ENCODE data around the gene LSAMP. TPM values are rescaled to one million over a fixed set of nuclear protein-coding genes. Genes with fewer than 3 reads are reported as not detected.
"Not testable (repeated sequence)": the region's sequence is repeated elsewhere in the genome, so short reads cannot be mapped to it uniquely, and the experiment has no call there.

Gene LSAMP
- polyA plus RNA-seq, 1 donor = 7.6 TPM

GRCh38 chr3:116084999-116085791, 360.1 kb downstream of the LSAMP start:
- WGBS (ENCODE audit: insufficient coverage, low lambda C conversion rate) = 80% methylated on average over 1 of the region's 4 CpGs
- H3K36me3 ChIP-seq (ENCODE audit: control insufficient read depth, insufficient read depth, low read length) = no peaks in the 10 kb centered on the region
- H3K4me1 ChIP-seq (ENCODE audit: control insufficient read depth, insufficient read depth, low read length) = no peaks in the 10 kb centered on the region
- H3K9me3 ChIP-seq (ENCODE audit: control insufficient read depth, low read depth, low read length) = no peaks in the 10 kb centered on the region
- DNase-seq = peak; percentile 6 to 26
- no peaks in the 10 kb centered on the region for H3K27me3 ChIP-seq (ENCODE audit: control insufficient read depth, insufficient read depth, low read length)
- H3K27ac ChIP-seq (ENCODE audit: low read length) = no peak overlapping the region
- H3K4me3 ChIP-seq (ENCODE audit: low read length) = no peak overlapping the region

GRCh38 chr3:116083683-116084082, 361.6 kb downstream of the LSAMP start:
- WGBS (ENCODE audit: insufficient coverage, low lambda C conversion rate) = no CpG with 5 or more reads among the region's 2 CpGs
- no peak overlapping the region for H3K4me3 ChIP-seq (ENCODE audit: low read length)

GRCh38 chr3:116078561-116078960, 366.7 kb downstream of the LSAMP start:
- H3K4me1 ChIP-seq (ENCODE audit: control insufficient read depth, insufficient read depth, low read length) = no peaks in the 10 kb centered on the region
- no peak overlapping the region for H3K27ac ChIP-seq (ENCODE audit: low read length)
- H3K4me3 ChIP-seq (ENCODE audit: low read length) = no peak overlapping the region
- WGBS (ENCODE audit: insufficient coverage, low lambda C conversion rate) = 100% methylated on average over 1 of the region's 7 CpGs
- H3K27me3 ChIP-seq (ENCODE audit: control insufficient read depth, insufficient read depth, low read length) = no peaks in the 10 kb centered on the region
- H3K9me3 ChIP-seq (ENCODE audit: control insufficient read depth, low read depth, low read length) = no peaks in the 10 kb centered on the region
- no peaks in the 10 kb centered on the region for H3K36me3 ChIP-seq (ENCODE audit: control insufficient read depth, insufficient read depth, low read length)
- no peak for DNase-seq

More at GRCh38 chr3:116083683-116084082, 361.6 kb downstream of the LSAMP start:
- H3K27me3 ChIP-seq (ENCODE audit: control insufficient read depth, insufficient read depth, low read length) = no peaks in the 10 kb centered on the region
- no peak for DNase-seq
- no peaks in the 10 kb centered on the region for H3K9me3 ChIP-seq (ENCODE audit: control insufficient read depth, low read depth, low read length)
- no peak overlapping the region for H3K27ac ChIP-seq (ENCODE audit: low read length)
- no peaks in the 10 kb centered on the region for H3K4me1 ChIP-seq (ENCODE audit: control insufficient read depth, insufficient read depth, low read length)
- H3K36me3 ChIP-seq (ENCODE audit: control insufficient read depth, insufficient read depth, low read length) = no peaks in the 10 kb centered on the region

GRCh38 chr3:116077557-116077956, 367.7 kb downstream of the LSAMP start:
- Histone ChIP-seq H3K4me1 (ENCODE audit: control insufficient read depth, insufficient read depth, low read length) (no peaks in the 10 kb centered on the region), H3K36me3 (ENCODE audit: control insufficient read depth, insufficient read depth, low read length) (no peaks in the 10 kb centered on the region), H3K27me3 (ENCODE audit: control insufficient read depth, insufficient read depth, low read length) (no peaks in the 10 kb centered on the region), H3K27ac (ENCODE audit: low read length) (no peak overlapping the region), H3K9me3 (ENCODE audit: control insufficient read depth, low read depth, low read length) (no peaks in the 10 kb centered on the region), H3K4me3 (ENCODE audit: low read length) (no peak overlapping the region)
- DNase-seq = no peak
- 100% methylated on average over 1 of the region's 2 CpGs for WGBS (ENCODE audit: insufficient coverage, low lambda C conversion rate)

DNA sequence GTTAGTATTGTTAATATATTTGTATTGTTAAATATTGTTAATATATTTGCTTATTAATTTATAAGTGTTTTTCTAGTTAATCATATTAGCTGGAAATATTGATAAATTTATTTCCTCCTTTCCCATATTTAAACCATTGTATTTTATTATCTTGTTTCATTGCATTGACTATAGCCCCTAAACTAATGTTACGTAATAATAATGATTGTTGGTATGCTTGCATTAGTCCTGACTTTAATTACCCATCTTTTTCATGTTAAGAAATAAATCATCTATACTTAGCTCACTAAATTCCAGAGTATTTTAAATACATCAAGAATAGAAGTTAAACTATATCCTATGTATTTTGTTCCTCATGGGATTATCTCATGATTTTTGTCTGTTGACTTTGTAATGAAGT, 368.2 kb downstream of the LSAMP start:
- H3K4me3 ChIP-seq (ENCODE audit: low read length) = no peak overlapping the region
- no peak for DNase-seq
- no peak overlapping the region for H3K27ac ChIP-seq (ENCODE audit: low read length)
- no peaks in the 10 kb centered on the region for H3K4me1 ChIP-seq (ENCODE audit: control insufficient read depth, insufficient read depth, low read length)
- no peaks in the 10 kb centered on the region for H3K9me3 ChIP-seq (ENCODE audit: control insufficient read depth, low read depth, low read length)
- no peaks in the 10 kb centered on the region for H3K36me3 ChIP-seq (ENCODE audit: control insufficient read depth, insufficient read depth, low read length)
- no peaks in the 10 kb centered on the region for H3K27me3 ChIP-seq (ENCODE audit: control insufficient read depth, insufficient read depth, low read length)
- no CpG with 5 or more reads among the region's 1 CpG for WGBS (ENCODE audit: insufficient coverage, low lambda C conversion rate)

GRCh38 chr3:116070516-116071278, 374.6 kb downstream of the LSAMP start:
- H3K9me3 ChIP-seq (ENCODE audit: control insufficient read depth, low read depth, low read length); DNase-seq; H3K4me3 ChIP-seq (ENCODE audit: low read length); H3K4me1 ChIP-seq (ENCODE audit: control insufficient read depth, insufficient read depth, low read length); H3K27me3 ChIP-seq (ENCODE audit: control insufficient read depth, insufficient read depth, low read length); H3K36me3 ChIP-seq (ENCODE audit: control insufficient read depth, insufficient read depth, low read length): not testable (repeated sequence)
- H3K27ac ChIP-seq (ENCODE audit: low read length) = peak overlapping the region; percentile 12
- no CpG with 5 or more reads among the region's 8 CpGs for WGBS (ENCODE audit: insufficient coverage, low lambda C conversion rate)

DNA sequence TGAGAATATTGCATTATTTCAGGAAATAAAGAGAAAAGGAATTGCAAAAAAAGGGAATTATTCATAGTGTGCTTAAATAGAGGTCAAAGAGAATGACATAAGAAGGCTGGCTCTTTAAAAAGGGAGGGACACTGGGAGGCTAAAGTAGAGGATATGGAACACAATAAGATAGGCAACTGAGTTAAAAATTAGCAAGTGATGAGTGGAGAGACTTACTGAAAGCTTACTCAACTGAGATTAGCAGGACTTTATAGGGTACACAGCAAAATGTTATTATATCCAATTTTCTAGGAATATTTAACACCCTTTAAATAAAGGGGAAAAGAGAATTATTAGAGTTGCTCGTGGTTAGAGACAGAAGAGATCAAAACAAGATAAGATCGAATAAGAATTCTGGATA, 375.2 kb downstream of the LSAMP start:
- Histone ChIP-seq H3K27me3 (ENCODE audit: control insufficient read depth, insufficient read depth, low read length) (no peaks in the 10 kb centered on the region), H3K27ac (ENCODE audit: low read length) (peak overlapping the region; percentile 12), H3K4me1 (ENCODE audit: control insufficient read depth, insufficient read depth, low read length) (no peaks in the 10 kb centered on the region), H3K36me3 (ENCODE audit: control insufficient read depth, insufficient read depth, low read length) (no peaks in the 10 kb centered on the region), H3K4me3 (ENCODE audit: low read length) (no peak overlapping the region), H3K9me3 (ENCODE audit: control insufficient read depth, low read depth, low read length) (no peaks in the 10 kb centered on the region)
- 17% methylated on average over 2 of the region's 2 CpGs for WGBS (ENCODE audit: insufficient coverage, low lambda C conversion rate)
- no peak for DNase-seq

- Histone ChIP-seq H3K27ac (ENCODE audit: low read length) (no peak overlapping the region), H3K9me3 (ENCODE audit: control insufficient read depth, low read depth, low read length) (no peaks in the 10 kb centered on the region), H3K27me3 (ENCODE audit: control insufficient read depth, insufficient read depth, low read length) (no peaks in the 10 kb centered on the region), H3K4me1 (ENCODE audit: control insufficient read depth, insufficient read depth, low read length) (no peaks in the 10 kb centered on the region), H3K36me3 (ENCODE audit: control insufficient read depth, insufficient read depth, low read length) (no peaks in the 10 kb centered on the region), H3K4me3 (ENCODE audit: low read length) (no peak overlapping the region)
- no peak for DNase-seq
- 50% methylated on average over 3 of the region's 4 CpGs for WGBS (ENCODE audit: insufficient coverage, low lambda C conversion rate)
These were observed 376.3 kb downstream of the LSAMP start for GRCh38 chr3:116069024-116069423.

- H3K4me1 ChIP-seq (ENCODE audit: control insufficient read depth, insufficient read depth, low read length) = no peaks in the 10 kb centered on the region
- no peaks in the 10 kb centered on the region for H3K9me3 ChIP-seq (ENCODE audit: control insufficient read depth, low read depth, low read length)
- no peak for DNase-seq
- H3K27me3 ChIP-seq (ENCODE audit: control insufficient read depth, insufficient read depth, low read length) = no peaks in the 10 kb centered on the region
- no peaks in the 10 kb centered on the region for H3K36me3 ChIP-seq (ENCODE audit: control insufficient read depth, insufficient read depth, low read length)
- H3K27ac ChIP-seq (ENCODE audit: low read length) = no peak overlapping the region
- WGBS (ENCODE audit: insufficient coverage, low lambda C conversion rate) = no CpG with 5 or more reads among the region's 4 CpGs
- no peak overlapping the region for H3K4me3 ChIP-seq (ENCODE audit: low read length)
These were observed 378.0 kb downstream of the LSAMP start for GRCh38 chr3:116067326-116067725.

DNA sequence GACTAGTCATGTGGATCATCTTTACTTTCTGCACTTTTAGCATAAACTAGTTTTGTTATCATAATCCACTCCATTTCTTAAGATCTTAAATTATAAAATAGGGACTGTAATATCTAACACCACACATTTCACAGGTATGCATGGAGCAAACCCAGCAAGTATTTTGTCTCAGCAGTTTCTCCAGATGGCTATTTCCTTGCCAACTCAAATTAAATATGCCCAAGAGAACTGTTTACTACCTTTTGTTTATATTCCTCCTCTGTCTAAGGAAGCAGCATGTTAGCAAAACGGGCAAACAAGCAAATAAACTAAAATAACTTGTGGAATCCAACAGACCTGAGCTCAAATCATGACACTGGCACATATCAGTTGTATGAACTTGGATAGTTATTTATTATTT, 379.8 kb downstream of the LSAMP start:
- Histone ChIP-seq H3K27me3 (ENCODE audit: control insufficient read depth, insufficient read depth, low read length) (no peaks in the 10 kb centered on the region), H3K4me1 (ENCODE audit: control insufficient read depth, insufficient read depth, low read length) (no peaks in the 10 kb centered on the region), H3K27ac (ENCODE audit: low read length) (no peak overlapping the region), H3K36me3 (ENCODE audit: control insufficient read depth, insufficient read depth, low read length) (no peaks in the 10 kb centered on the region), H3K4me3 (ENCODE audit: low read length) (no peak overlapping the region), H3K9me3 (ENCODE audit: control insufficient read depth, low read depth, low read length) (no peaks in the 10 kb centered on the region)
- no peak for DNase-seq
- no CpG with 5 or more reads among the region's 1 CpG for WGBS (ENCODE audit: insufficient coverage, low lambda C conversion rate)
